NCI-H1092 treated with DMSO at 0.1 percent for 48 hours (cell line): ENCODE measurements around the gene THAP11.
A peak's percentile ranks its signal among the peaks of the same experiment; 100 is the strongest.

Experiments used
- DNase-seq: peaks from one replicate; lab custom pipeline; 2025; lab: John Stamatoyannopoulos, UW

Gene THAP11

GRCh38 chr16:67841816-67842508 lies at the start of gene THAP11:
TSS of gene THAP11 (plus strand) at chr16:67842320. CDS start at chr16:67842555, 235 bp downstream.
- DNase-seq: peak; percentile 98

- no peak for DNase-seq
Observed at GRCh38 chr16:67796099-67796718, 45.9 kb upstream of the THAP11 start.

- no peak for DNase-seq
Observed at GRCh38 chr16:67800338-67800926, 41.7 kb upstream of the THAP11 start.

- DNase-seq: no peak
Observed at GRCh38 chr16:67801241-67801640, 40.9 kb upstream of the THAP11 start.

- no peak for DNase-seq
Observed at GRCh38 chr16:67801883-67802282, 40.2 kb upstream of the THAP11 start.

GRCh38 chr16:67803894-67804293 lies 38.2 kb upstream of the THAP11 start:
- no peak for DNase-seq

- no peak for DNase-seq
Observed at GRCh38 chr16:67804853-67805542, 37.1 kb upstream of the THAP11 start.

- DNase-seq: peak; percentile 17
Observed at GRCh38 chr16:67805718-67806427, 36.2 kb upstream of the THAP11 start.

- peak; percentile 99 for DNase-seq
Observed at GRCh38 chr16:67806428-67807147, 35.5 kb upstream of the THAP11 start, which contains the start of the genes RANBP10 and TSNAXIP1. TSS of gene RANBP10 (minus strand) at chr16:67806560. CDS start at chr16:67806536, 24 bp downstream. TSS of gene TSNAXIP1 (plus strand) at chr16:67806889. CDS start at chr16:67807150, 261 bp downstream.

GRCh38 chr16:67807148-67807682 lies 34.9 kb upstream of the THAP11 start:
- no peak for DNase-seq

GRCh38 chr16:67811899-67812298 lies 30.2 kb upstream of the THAP11 start:
- no peak for DNase-seq

GRCh38 chr16:67814567-67814966 lies 27.6 kb upstream of the THAP11 start:
- DNase-seq: no peak

GRCh38 chr16:67820608-67821259 lies 21.4 kb upstream of the THAP11 start:
- DNase-seq: no peak

- no peak for DNase-seq
Observed at GRCh38 chr16:67822511-67822910, 19.6 kb upstream of the THAP11 start.

- DNase-seq: no peak
Observed at GRCh38 chr16:67825119-67825518, 17.0 kb upstream of the THAP11 start.

GRCh38 chr16:67825906-67826305 lies 16.2 kb upstream of the THAP11 start:
- no peak for DNase-seq

GRCh38 chr16:67828651-67829050 lies 13.5 kb upstream of the THAP11 start:
- no peak for DNase-seq

GRCh38 chr16:67833030-67833414 lies 9.1 kb upstream of the THAP11 start:
- no peak for DNase-seq

GRCh38 chr16:67833415-67834241 lies 8.5 kb upstream of the THAP11 start:
- peak; percentile 92 for DNase-seq

- no peak for DNase-seq
Observed at GRCh38 chr16:67834242-67834614, 7.9 kb upstream of the THAP11 start.
